ENCODE measurements around the gene YWHAH.

YWHAH gene

DNA sequence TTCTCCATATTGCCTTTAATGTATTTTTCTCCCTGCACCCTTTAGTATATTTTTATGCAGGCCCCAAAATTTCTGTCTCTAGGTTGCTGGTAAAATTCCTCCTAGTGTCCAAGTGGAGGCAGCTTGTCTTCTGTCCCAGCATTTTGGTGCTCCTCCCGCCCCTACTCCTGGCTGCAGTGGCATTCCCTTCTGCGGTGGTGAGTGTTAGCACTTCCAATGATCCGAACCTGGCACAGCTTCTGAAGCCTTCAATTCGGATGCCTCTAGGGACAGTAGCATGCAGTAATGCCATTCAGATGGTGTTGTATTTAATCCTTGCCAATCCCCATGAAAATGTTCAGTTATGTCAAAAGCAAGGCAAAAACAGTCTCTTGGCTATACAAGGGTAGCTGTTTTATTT lies 5.9 kb downstream of the YWHAH start:
- peaks cover 8% of the 10 kb centered on the region for H3K4me1 ChIP-seq (ENCODE audit: control insufficient read depth, insufficient read depth, low read length)
- TF ChIP-seq OSR2 (tag by site-specific recombination; IDR thresholded peaks at IDR 0.05) (0 out of 2 replicates have a peak, but pooled peaks have one; percentile 11), WT1 (tag by site-specific recombination; IDR thresholded peaks at IDR 0.05) (no peak)
- peaks cover 40 to 56% of the 10 kb centered on the region in 2 experiments for H3K36me3 ChIP-seq (ENCODE audit: control insufficient read depth in 2 of 2, insufficient read depth in 1 of 2, low read length in 2 of 2)
- H3K4me3 ChIP-seq (ENCODE audit: low read depth, low read length) = no peak overlapping the region
- no peak overlapping the region for H3K27ac ChIP-seq (ENCODE audit: extremely low read depth, low read depth, low read length)
- CTCF ChIA-PET = interaction anchor here (0.8 to 2.6 kb wide), 7 partner anchors 20 to 390 kb away, joined by 3 to 25 read pairs (median 4); no protein-coding TSS in a partner anchor
- no peaks in the 10 kb centered on the region for H3K9me3 ChIP-seq (ENCODE audit: control insufficient read depth, insufficient read depth, low read depth, low read length)
- POLR2A ChIA-PET = interaction anchor here (0.7 to 1.5 kb wide), 5 partner anchors 22 to 289 kb away, joined by 3 to 5 read pairs (median 4); partner anchors contain the start of gene PISD

DNA sequence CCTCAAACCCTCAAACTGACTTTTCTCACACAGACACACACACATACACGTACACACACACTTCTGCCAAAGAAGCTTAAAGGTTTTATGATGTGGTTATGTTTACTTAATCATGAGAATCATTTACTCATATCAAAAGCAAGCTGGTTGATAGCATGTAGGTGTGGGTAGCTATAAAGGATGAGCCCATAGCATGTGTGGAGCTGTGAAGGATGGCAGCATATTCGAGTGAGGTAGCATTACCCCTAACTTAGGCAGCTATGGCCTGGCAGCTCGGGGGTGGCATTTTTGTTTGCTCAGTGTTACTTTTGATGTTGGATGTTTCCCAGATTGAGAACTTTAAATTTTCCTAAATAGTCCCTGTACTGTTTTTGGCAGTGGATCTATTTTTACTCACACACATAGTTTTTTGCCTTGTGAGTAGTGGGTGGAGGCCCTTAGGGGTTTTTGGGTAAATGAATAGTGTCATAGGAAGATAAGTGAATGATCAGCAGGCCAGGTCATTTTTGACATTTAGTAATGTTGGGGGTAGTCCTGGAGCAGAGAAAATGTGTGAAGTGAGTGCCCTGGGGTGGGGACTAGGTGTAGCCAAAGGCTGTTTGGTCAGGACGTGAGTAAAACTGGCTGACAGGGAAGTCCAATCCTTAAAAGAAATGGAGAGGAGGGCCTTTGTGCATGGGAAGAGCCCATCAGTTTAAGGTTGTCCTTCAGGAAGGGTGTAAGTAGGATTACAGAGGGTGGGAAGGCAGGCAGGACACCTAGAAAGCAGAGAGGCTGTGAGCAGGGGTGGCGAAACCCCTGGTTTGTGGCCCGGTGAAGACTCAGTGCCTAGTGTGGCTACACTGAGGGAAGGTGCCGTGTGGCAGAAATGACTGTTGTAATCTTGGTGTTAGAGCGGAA lies 7.1 kb downstream of the YWHAH start:
- no peak for TF ChIP-seq MZF1 (tag by site-specific recombination; IDR thresholded peaks at IDR 0.05; ENCODE audit: borderline replicate concordance)
- TF ChIP-seq, protein P1, sequence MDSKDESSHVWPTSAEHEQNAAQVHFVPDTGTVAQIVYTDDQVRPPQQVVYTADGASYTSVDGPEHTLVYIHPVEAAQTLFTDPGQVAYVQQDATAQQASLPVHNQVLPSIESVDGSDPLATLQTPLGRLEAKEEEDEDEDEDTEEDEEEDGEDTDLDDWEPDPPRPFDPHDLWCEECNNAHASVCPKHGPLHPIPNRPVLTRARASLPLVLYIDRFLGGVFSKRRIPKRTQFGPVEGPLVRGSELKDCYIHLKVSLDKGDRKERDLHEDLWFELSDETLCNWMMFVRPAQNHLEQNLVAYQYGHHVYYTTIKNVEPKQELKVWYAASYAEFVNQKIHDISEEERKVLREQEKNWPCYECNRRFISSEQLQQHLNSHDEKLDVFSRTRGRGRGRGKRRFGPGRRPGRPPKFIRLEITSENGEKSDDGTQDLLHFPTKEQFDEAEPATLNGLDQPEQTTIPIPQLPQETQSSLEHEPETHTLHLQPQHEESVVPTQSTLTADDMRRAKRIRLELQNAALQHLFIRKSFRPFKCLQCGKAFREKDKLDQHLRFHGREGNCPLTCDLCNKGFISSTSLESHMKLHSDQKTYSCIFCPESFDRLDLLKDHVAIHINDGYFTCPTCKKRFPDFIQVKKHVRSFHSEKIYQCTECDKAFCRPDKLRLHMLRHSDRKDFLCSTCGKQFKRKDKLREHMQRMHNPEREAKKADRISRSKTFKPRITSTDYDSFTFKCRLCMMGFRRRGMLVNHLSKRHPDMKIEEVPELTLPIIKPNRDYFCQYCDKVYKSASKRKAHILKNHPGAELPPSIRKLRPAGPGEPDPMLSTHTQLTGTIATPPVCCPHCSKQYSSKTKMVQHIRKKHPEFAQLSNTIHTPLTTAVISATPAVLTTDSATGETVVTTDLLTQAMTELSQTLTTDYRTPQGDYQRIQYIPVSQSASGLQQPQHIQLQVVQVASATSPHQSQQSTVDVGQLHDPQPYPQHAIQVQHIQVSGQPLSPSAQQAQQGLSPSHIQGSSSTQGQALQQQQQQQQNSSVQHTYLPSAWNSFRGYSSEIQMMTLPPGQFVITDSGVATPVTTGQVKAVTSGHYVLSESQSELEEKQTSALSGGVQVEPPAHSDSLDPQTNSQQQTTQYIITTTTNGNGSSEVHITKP (tag by site-specific recombination; IDR thresholded peaks at IDR 0.05) = peak; percentile 48; the same call in 1 of the 2 replicates
- CTCF ChIA-PET = interaction anchor here (0.9 to 2.6 kb wide), 3 partner anchors 19 to 390 kb away, joined by 3 to 25 read pairs (median 10); no protein-coding TSS in a partner anchor
- no peak overlapping the region for H3K4me3 ChIP-seq (ENCODE audit: low read depth, low read length)
- POLR2A ChIA-PET = interaction anchor here (0.7 to 1.5 kb wide), 4 partner anchors 9 to 290 kb away, joined by 3 to 5 read pairs (median 3); partner anchors contain the start of gene PISD
- H3K36me3 ChIP-seq (ENCODE audit: control insufficient read depth in 2 of 2, insufficient read depth in 1 of 2, low read length in 2 of 2) = peaks cover 40 to 67% of the 10 kb centered on the region in 2 experiments
- H3K27ac ChIP-seq (ENCODE audit: extremely low read depth, low read depth, low read length) = peak overlapping the region; percentile 9; the same call in 1 of the 2 replicates
- H3K9me3 ChIP-seq (ENCODE audit: control insufficient read depth, insufficient read depth, low read depth, low read length) = no peaks in the 10 kb centered on the region
- peaks cover 6% of the 10 kb centered on the region for H3K4me1 ChIP-seq (ENCODE audit: control insufficient read depth, insufficient read depth, low read length)

DNA sequence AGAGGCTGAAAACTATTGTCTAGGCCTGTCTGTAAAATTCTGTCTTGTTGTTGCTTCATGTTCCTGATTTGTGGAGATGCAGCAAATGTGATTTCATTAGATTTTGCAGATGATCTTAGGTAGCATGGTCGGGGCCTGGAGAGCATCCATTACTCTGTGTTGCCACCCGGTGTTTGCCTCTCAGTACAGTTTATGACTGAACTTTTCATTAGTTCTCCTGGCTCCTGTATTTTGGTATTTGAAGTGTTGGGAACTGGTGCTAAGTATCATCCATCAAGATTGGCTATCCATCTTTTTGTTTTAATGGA lies 7.7 kb downstream of the YWHAH start:
- H3K4me1 ChIP-seq (ENCODE audit: control insufficient read depth, insufficient read depth, low read length) = peaks cover under 1% of the 10 kb centered on the region
- POLR2A ChIA-PET = no interaction called here
- no peaks in the 10 kb centered on the region for H3K9me3 ChIP-seq (ENCODE audit: control insufficient read depth, insufficient read depth, low read depth, low read length)
- TF ChIP-seq ZNF791 (tag by site-specific recombination; IDR thresholded peaks at IDR 0.05) (no peak), ZBTB17 (tag by site-specific recombination; IDR thresholded peaks at IDR 0.05) (0 out of 2 replicates have a peak, but pooled peaks have one; percentile 53)
- H3K36me3 ChIP-seq (ENCODE audit: control insufficient read depth in 2 of 2, insufficient read depth in 1 of 2, low read length in 2 of 2) = peaks cover 44 to 71% of the 10 kb centered on the region in 2 experiments
- peak overlapping the region; percentile 9; the same call in 1 of the 2 replicates for H3K27ac ChIP-seq (ENCODE audit: extremely low read depth, low read depth, low read length)
- no peak overlapping the region for H3K4me3 ChIP-seq (ENCODE audit: low read depth, low read length)
- CTCF ChIA-PET = interaction anchor here (1.4 to 6.5 kb wide), 2 partner anchors 18 to 80 kb away, joined by 4 to 50 read pairs; no protein-coding TSS in a partner anchor

DNA sequence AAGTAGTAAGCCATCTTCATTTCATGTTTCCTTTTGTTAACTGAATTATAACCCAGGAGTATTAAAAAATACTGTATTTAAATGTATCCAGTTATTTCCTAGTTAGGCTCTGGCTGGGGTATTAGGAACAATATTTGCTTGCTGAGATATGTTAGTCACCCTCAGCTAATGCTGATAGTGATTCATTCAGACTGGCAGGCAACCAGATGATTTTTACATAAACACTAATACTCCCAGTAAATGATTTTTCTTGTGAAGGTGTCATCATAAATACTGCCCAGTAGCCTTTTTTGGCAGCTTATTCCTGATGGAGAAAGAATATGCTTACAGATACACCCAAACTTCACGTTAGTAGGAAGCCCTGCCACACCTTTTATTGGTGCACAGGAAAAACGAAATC lies 8.1 kb downstream of the YWHAH start:
- H3K9me3 ChIP-seq (ENCODE audit: control insufficient read depth, insufficient read depth, low read depth, low read length) = no peaks in the 10 kb centered on the region
- TF ChIP-seq ZNF24 (tag by site-specific recombination; IDR thresholded peaks at IDR 0.05) (no peak), ZNF416 (tag by site-specific recombination; IDR thresholded peaks at IDR 0.05) (no peak), ZNF514 (tag by site-specific recombination; IDR thresholded peaks at IDR 0.05) (no peak), ZNF624 (tag by site-specific recombination; IDR thresholded peaks at IDR 0.05) (no peak), ZNF132 (tag by site-specific recombination; IDR thresholded peaks at IDR 0.05; ENCODE audit: borderline replicate concordance) (no peak), ZNF175 (tag by site-specific recombination; IDR thresholded peaks at IDR 0.05) (no peak), ZNF76 (tag by site-specific recombination; IDR thresholded peaks at IDR 0.05; ENCODE audit: borderline replicate concordance, low read depth) (no peak), ZNF629 (tag by site-specific recombination; IDR thresholded peaks at IDR 0.05) (0 out of 2 replicates have a peak, but pooled peaks have one; percentile 19), ZNF585B (tag by site-specific recombination; IDR thresholded peaks at IDR 0.05) (no peak), ZBTB20 (tag by site-specific recombination; IDR thresholded peaks at IDR 0.05) (no peak), ZNF660 (tag by site-specific recombination; IDR thresholded peaks at IDR 0.05) (0 out of 2 replicates have a peak, but pooled peaks have one; percentile 31)
- TF ChIP-seq, protein P2, sequence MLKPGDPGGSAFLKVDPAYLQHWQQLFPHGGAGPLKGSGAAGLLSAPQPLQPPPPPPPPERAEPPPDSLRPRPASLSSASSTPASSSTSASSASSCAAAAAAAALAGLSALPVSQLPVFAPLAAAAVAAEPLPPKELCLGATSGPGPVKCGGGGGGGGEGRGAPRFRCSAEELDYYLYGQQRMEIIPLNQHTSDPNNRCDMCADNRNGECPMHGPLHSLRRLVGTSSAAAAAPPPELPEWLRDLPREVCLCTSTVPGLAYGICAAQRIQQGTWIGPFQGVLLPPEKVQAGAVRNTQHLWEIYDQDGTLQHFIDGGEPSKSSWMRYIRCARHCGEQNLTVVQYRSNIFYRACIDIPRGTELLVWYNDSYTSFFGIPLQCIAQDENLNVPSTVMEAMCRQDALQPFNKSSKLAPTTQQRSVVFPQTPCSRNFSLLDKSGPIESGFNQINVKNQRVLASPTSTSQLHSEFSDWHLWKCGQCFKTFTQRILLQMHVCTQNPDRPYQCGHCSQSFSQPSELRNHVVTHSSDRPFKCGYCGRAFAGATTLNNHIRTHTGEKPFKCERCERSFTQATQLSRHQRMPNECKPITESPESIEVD (tag by site-specific recombination; IDR thresholded peaks at IDR 0.05) = peak; percentile 39; the same call in 1 of the 2 replicates
- H3K27ac ChIP-seq (ENCODE audit: extremely low read depth, low read depth, low read length) = no peak overlapping the region
- peaks cover 43 to 71% of the 10 kb centered on the region in 2 experiments for H3K36me3 ChIP-seq (ENCODE audit: control insufficient read depth in 2 of 2, insufficient read depth in 1 of 2, low read length in 2 of 2)
- H3K4me1 ChIP-seq (ENCODE audit: control insufficient read depth, insufficient read depth, low read length) = no peaks in the 10 kb centered on the region; the same call in none of the 2 replicates
- no peak overlapping the region for H3K4me3 ChIP-seq (ENCODE audit: low read depth, low read length)
- CTCF ChIA-PET = interaction anchor here (1.0 to 6.5 kb wide), 4 partner anchors 18 to 287 kb away, joined by 3 to 50 read pairs (median 4); no protein-coding TSS in a partner anchor
- POLR2A ChIA-PET = interaction anchor here (0.5 to 0.8 kb wide), 2 partner anchors 273 to 290 kb away, joined by 3 read pairs; partner anchors contain the start of gene PISD

Data from HEK293 (cell line).